Stomach (tissue), 4 donors: ENCODE results near the gene NCAN.

Experiments
- EP300 ChIP-seq: sonication (generic); formaldehyde crosslinking; IDR thresholded peaks from one replicate; pipeline ENCODE4 v1.6.1; 2017; ENCODE audit warnings: antibody characterized with exemption
- POLR2A ChIP-seq, 4 donors: fragments of 450-650 bp; IDR thresholded peaks; one replicate each; pipeline ENCODE4 v1.6.1; 2016; ENCODE audit warnings: antibody characterized with exemption in 4 of 4, control low read depth in 2 of 4, mild to moderate bottlenecking in 1 of 4, moderate library complexity in 1 of 4
- POLR2AphosphoS5 ChIP-seq, 3 donors: sonication (generic); formaldehyde crosslinking; IDR thresholded peaks; one replicate each; pipeline ENCODE4 v1.6.1; 2016; ENCODE audit warnings: antibody characterized with exemption in 3 of 3
- TF ChIP-seq, protein P1 (sequence below), 7 experiments: fragments of 450-650 bp in 4 of 7; fragments of 200-600 bp in 3 of 7; sonication (generic) in 3 of 7; IDR thresholded peaks; one replicate each; pipeline ENCODE4 v1.5.1; 2016 to 2019; ENCODE audit warnings: antibody characterized with exemption in 7 of 7, control low read depth in 2 of 7, mild to moderate bottlenecking in 1 of 7

DNA sequence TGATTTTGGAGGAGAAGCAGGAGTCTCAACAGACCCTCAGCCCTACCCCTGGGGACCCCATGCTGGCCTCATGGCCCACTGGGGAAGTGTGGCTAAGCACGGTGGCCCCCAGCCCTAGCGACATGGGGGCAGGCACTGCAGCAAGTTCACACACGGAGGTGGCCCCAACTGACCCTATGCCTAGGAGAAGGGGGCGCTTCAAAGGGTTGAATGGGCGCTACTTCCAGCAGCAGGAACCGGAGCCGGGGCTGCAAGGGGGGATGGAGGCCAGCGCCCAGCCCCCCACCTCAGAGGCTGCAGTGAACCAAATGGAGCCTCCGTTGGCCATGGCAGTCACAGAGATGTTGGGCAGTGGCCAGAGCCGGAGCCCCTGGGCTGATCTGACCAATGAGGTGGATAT, 14.9 kb downstream of the NCAN start:
- TF ChIP-seq POLR2A (IDR thresholded peaks at IDR 0.05) (no peak), EP300 (no peak), POLR2AphosphoS5 (IDR thresholded peaks at IDR 0.05) (no peak)
- TF ChIP-seq, protein P1, sequence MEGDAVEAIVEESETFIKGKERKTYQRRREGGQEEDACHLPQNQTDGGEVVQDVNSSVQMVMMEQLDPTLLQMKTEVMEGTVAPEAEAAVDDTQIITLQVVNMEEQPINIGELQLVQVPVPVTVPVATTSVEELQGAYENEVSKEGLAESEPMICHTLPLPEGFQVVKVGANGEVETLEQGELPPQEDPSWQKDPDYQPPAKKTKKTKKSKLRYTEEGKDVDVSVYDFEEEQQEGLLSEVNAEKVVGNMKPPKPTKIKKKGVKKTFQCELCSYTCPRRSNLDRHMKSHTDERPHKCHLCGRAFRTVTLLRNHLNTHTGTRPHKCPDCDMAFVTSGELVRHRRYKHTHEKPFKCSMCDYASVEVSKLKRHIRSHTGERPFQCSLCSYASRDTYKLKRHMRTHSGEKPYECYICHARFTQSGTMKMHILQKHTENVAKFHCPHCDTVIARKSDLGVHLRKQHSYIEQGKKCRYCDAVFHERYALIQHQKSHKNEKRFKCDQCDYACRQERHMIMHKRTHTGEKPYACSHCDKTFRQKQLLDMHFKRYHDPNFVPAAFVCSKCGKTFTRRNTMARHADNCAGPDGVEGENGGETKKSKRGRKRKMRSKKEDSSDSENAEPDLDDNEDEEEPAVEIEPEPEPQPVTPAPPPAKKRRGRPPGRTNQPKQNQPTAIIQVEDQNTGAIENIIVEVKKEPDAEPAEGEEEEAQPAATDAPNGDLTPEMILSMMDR (IDR thresholded peaks at IDR 0.05) = no peak
